HCT116 (cell line): ENCODE measurements around the gene WNK3. TPM values are rescaled to one million over a fixed set of nuclear protein-coding genes. Genes with fewer than 3 reads are reported as not detected.
"Not testable (repeated sequence)": the region's sequence is repeated elsewhere in the genome, so short reads cannot be mapped to it uniquely, and the experiment has no call there.

Experiments
- ATAC-seq: fragments of 200-7000 bp; cut with Tn5 transposase; 2 replicates; pipeline ENCODE4 v1.9.1; 2020; ENCODE audit warnings: mild to moderate bottlenecking, moderate library complexity
- BruUV-seq: library from RNA; stranded (reverse); fragments of 400-500 nt; replicated peaks from 2 replicates; lab custom pipeline; 2021; lab: Mats Ljungman, UMichigan
- CTCF ChIA-PET: fragments of 300-600 bp; sonication (Branson Sonifier 250); formaldehyde crosslinking; loops from one replicate; lab custom pipeline; 2021; ENCODE audit warnings: antibody characterized with exemption; lab: Charles Lee
- POLR2A ChIA-PET: fragments of 300-600, 350-600 bp; sonication (Branson Sonifier 250); formaldehyde crosslinking; loops from one replicate; lab custom pipeline; 2021; ENCODE audit warnings: antibody characterized with exemption; lab: Charles Lee
- RAD21 ChIA-PET, 2 experiments: fragments of 300-600 bp; sonication (Branson Sonifier 250); formaldehyde crosslinking; loops; one replicate each; lab custom pipeline; 2023; ENCODE audit warnings: low total read pairs in 2 of 2; ENCODE audit not compliant: uncharacterized antibody in 2 of 2, unreplicated experiment in 2 of 2, low non-redundant PET in 1 of 2; lab: Charles Lee
- DNase-seq: peaks from one replicate; pipeline ENCODE4 v3.0.0-alpha.2; 2010; ENCODE audit warnings: low read depth, low spot score
- H2AFZ ChIP-seq: fragments of 200-600 bp; shearing (Covaris generic), sonication (generic); 2 replicates; pipeline ENCODE4 v1.6.1; 2017; ENCODE audit warnings: low read depth, mixed run types, mixed read lengths, antibody characterized with exemption, low read length; ENCODE audit not compliant: poor library complexity, severe bottlenecking
- H3K27ac ChIP-seq: 2 replicates; pipeline ENCODE4 v1.5.1; 2012; ENCODE audit warnings: low read depth, low read length
- H3K27me3 ChIP-seq: fragments of 200-600 bp; sonication (generic); 2 replicates; pipeline ENCODE4 v1.6.1; 2016; ENCODE audit warnings: mixed run types, low read length, mixed read lengths; ENCODE audit not compliant: insufficient read depth
- H3K36me3 ChIP-seq, 2 experiments: fragments of 200-500 bp in 1 of 2; fragments of 200-600 bp in 1 of 2; sonication (Bioruptor generic) in 1 of 2; sonication (generic) in 1 of 2; 2 replicates each; pipeline versions ENCODE4 v1.5.1 to v1.6.1; 2014 to 2016; ENCODE audit warnings: low read length in 2 of 2, inconsistent platforms in 1 of 2, mixed read lengths in 1 of 2, mixed run types in 1 of 2; ENCODE audit not compliant: insufficient read depth in 2 of 2, control insufficient read depth in 1 of 2
- H3K4me1 ChIP-seq, 2 experiments: fragments of 200-600 bp in 1 of 2; sonication (generic) in 1 of 2; 2 replicates each; pipeline versions ENCODE4 v1.5.1 to v1.6.1; 2012 to 2017; ENCODE audit warnings: low read length in 2 of 2, inconsistent platforms in 1 of 2, mild to moderate bottlenecking in 1 of 2, mixed read lengths in 1 of 2, mixed run types in 1 of 2, moderate library complexity in 1 of 2; ENCODE audit not compliant: insufficient read depth in 2 of 2, control insufficient read depth in 1 of 2
- H3K4me2 ChIP-seq: fragments of 200-600 bp; sonication (generic); 2 replicates; pipeline ENCODE4 v1.6.1; 2017; ENCODE audit warnings: mixed run types, low read length, mixed read lengths
- H3K4me3 ChIP-seq, 2 experiments: fragments of 200-600 bp in 1 of 2; sonication (generic) in 1 of 2; replicated peaks in 1 of 2; 2 replicates each; pipeline ENCODE4 v1.5.1; 2011 to 2016; ENCODE audit warnings: low read length in 2 of 2, control low read depth in 1 of 2, low read depth in 1 of 2, mild to moderate bottlenecking in 1 of 2, mixed read lengths in 1 of 2, mixed run types in 1 of 2
- H3K79me2 ChIP-seq: fragments of 200-600 bp; sonication (generic); 2 replicates; pipeline ENCODE4 v1.6.1; 2017; ENCODE audit warnings: mild to moderate bottlenecking, mixed run types, low read length, moderate library complexity, mixed read lengths; ENCODE audit not compliant: insufficient read depth
- H3K9ac ChIP-seq: fragments of 200-600 bp; sonication (generic); 2 replicates; pipeline ENCODE4 v1.6.1; 2016; ENCODE audit warnings: low read length, mixed read lengths
- H3K9me2 ChIP-seq: fragments of 200-600 bp; sonication (generic), shearing (Covaris generic); 2 replicates; pipeline ENCODE4 v1.6.1; 2017; ENCODE audit warnings: mixed run types, mild to moderate bottlenecking, moderate library complexity; ENCODE audit not compliant: insufficient read depth
- H3K9me3 ChIP-seq, 2 experiments: fragments of 200-500 bp in 1 of 2; fragments of 200-600 bp in 1 of 2; sonication (Bioruptor generic) in 1 of 2; sonication (generic) in 1 of 2; 2 replicates each; pipeline ENCODE4 v1.6.1; 2014 to 2017; ENCODE audit warnings: low read length in 2 of 2, mixed read lengths in 2 of 2, inconsistent platforms in 1 of 2, low read depth in 1 of 2, mild to moderate bottlenecking in 1 of 2, mixed run types in 1 of 2, moderate library complexity in 1 of 2; ENCODE audit not compliant: control insufficient read depth in 1 of 2, insufficient read depth in 1 of 2
- H4K20me1 ChIP-seq: fragments of 200-600 bp; sonication (generic), shearing (Covaris generic); 2 replicates; pipeline ENCODE4 v1.6.1; 2017; ENCODE audit warnings: mixed run types, mild to moderate bottlenecking, moderate library complexity; ENCODE audit not compliant: insufficient read depth
- ATF3 ChIP-seq: IDR thresholded peaks from 2 replicates; pipeline ENCODE4 v1.6.1; 2012
- CEBPB ChIP-seq: IDR thresholded peaks from 2 replicates; pipeline ENCODE4 v1.6.1; 2012; ENCODE audit warnings: low read depth
- CTCF ChIP-seq, 3 experiments: fragments of 200-600 bp in 1 of 3; sonication (generic) in 1 of 3; IDR thresholded peaks in 2 of 3; conservative IDR thresholded peaks in 1 of 3; 2 replicates each; pipeline ENCODE4 v1.5.1; 2012 to 2017; ENCODE audit warnings: low read depth in 2 of 3, low read length in 2 of 3, antibody characterized with exemption in 1 of 3, borderline replicate concordance in 1 of 3, control low read depth in 1 of 3, mild to moderate bottlenecking in 1 of 3, mixed read lengths in 1 of 3, mixed run types in 1 of 3, moderate library complexity in 1 of 3; ENCODE audit not compliant: insufficient read depth in 1 of 3
- EGR1 ChIP-seq: IDR thresholded peaks from 2 replicates; pipeline ENCODE4 v1.6.1; 2012; ENCODE audit warnings: low read depth
- ELF1 ChIP-seq: IDR thresholded peaks from 2 replicates; pipeline ENCODE4 v1.6.1; 2012; ENCODE audit warnings: low read depth, borderline replicate concordance
- EZH2 ChIP-seq: fragments of 200-600 bp; sonication (generic); IDR thresholded peaks from 2 replicates; pipeline ENCODE4 v1.6.1; 2017; ENCODE audit warnings: antibody characterized with exemption, mixed run types
- FOSL1 ChIP-seq: IDR thresholded peaks from 2 replicates; pipeline ENCODE4 v1.6.1; 2012; ENCODE audit warnings: low read depth
- JUND ChIP-seq: IDR thresholded peaks from 2 replicates; pipeline ENCODE4 v1.6.1; 2012
- MAX ChIP-seq: IDR thresholded peaks from 2 replicates; pipeline ENCODE4 v1.6.1; 2012
- POLR2A ChIP-seq: IDR thresholded peaks from 2 replicates; pipeline ENCODE4 v1.7.0; 2011; ENCODE audit warnings: borderline replicate concordance; ENCODE audit not compliant: insufficient read depth, insufficient read length; ENCODE audit errors: extremely low read depth
- RAD21 ChIP-seq: IDR thresholded peaks from 2 replicates; pipeline ENCODE4 v1.6.1; 2012; ENCODE audit warnings: low read depth, mild to moderate bottlenecking
- SIN3A ChIP-seq: IDR thresholded peaks from 2 replicates; pipeline ENCODE4 v1.6.1; 2012; ENCODE audit warnings: low read depth
- SP1 ChIP-seq: IDR thresholded peaks from 2 replicates; pipeline ENCODE4 v1.6.1; 2012; ENCODE audit warnings: low read depth
- SRF ChIP-seq: IDR thresholded peaks from 2 replicates; pipeline ENCODE4 v1.6.1; 2012; ENCODE audit warnings: low read depth
- ZBTB33 ChIP-seq: IDR thresholded peaks from 2 replicates; pipeline ENCODE4 v1.6.1; 2011; ENCODE audit warnings: mild to moderate bottlenecking, low read length, moderate library complexity; ENCODE audit not compliant: insufficient replicate concordance; ENCODE audit errors: extremely low read depth
- ZFX ChIP-seq: fragments of 450-650 bp; IDR thresholded peaks from 2 replicates; pipeline ENCODE4 v1.6.1; 2017
- ZNF274 ChIP-seq: fragments of 200-500 bp; sonication (Bioruptor generic); IDR thresholded peaks from 2 replicates; pipeline ENCODE4 v1.6.1; 2014; ENCODE audit warnings: mild to moderate bottlenecking, low read depth, low read length, inconsistent platforms
- intact Hi-C: fragments of 100-400 bp; cut with micrococcal nuclease; formaldehyde crosslinking; loops from 2 replicates; pipeline ENCODE4 v1.10.0; 2022
- total RNA-seq: library from RNA; stranded (reverse); gene quantifications from one replicate; pipeline ENCODE4 v1.2.1, GENCODE V29; 2021; ENCODE audit not compliant: unreplicated experiment

The WNK3 gene
- total RNA-seq, 1 experiment from 2014 or later = 0.05 TPM

- H3K4me3 ChIP-seq, H3K4me2 ChIP-seq, BruUV-seq, RAD21 ChIA-PET, POLR2A ChIA-PET, H3K9ac ChIP-seq, H2AFZ ChIP-seq, CTCF ChIA-PET, H3K27me3 ChIP-seq, H3K9me2 ChIP-seq, DNase-seq, H3K36me3 ChIP-seq, H3K9me3 ChIP-seq, intact Hi-C loops, H3K27ac ChIP-seq, ATAC-seq, H3K79me2 ChIP-seq, H4K20me1 ChIP-seq, H3K4me1 ChIP-seq: not testable (repeated sequence)
Measured at GRCh38 chrX:54337383-54337782, 20.5 kb downstream of the WNK3 start.

- Histone ChIP-seq H2AFZ (no peak overlapping the region), H3K9me2 (no peaks in the 10 kb centered on the region), H3K79me2 (no peaks in the 10 kb centered on the region), H3K27me3 (no peaks in the 10 kb centered on the region), H3K4me2 (no peak overlapping the region), H3K4me1 (no peaks in the 10 kb centered on the region), H3K9me3 (no peaks in the 10 kb centered on the region), H4K20me1 (no peaks in the 10 kb centered on the region), H3K4me3 (no peak overlapping the region), H3K36me3 (no peaks in the 10 kb centered on the region), H3K9ac (no peak overlapping the region), H3K27ac (no peak overlapping the region)
- CTCF ChIA-PET = no interaction called here
- POLR2A ChIA-PET = no interaction called here
- ATAC-seq (no peak), DNase-seq (no peak)
- no TSS peak for BruUV-seq
- intact Hi-C loops = no loop called here
- RAD21 ChIA-PET = no interaction called here
- TF ChIP-seq ZNF274 (no peak), EGR1 (no peak), SIN3A (no peak), CEBPB (no peak), CTCF (IDR thresholded peaks at IDR 0.05 in 2 of 3, conservative IDR thresholded peaks at IDR 0.05 in 1 of 3; ENCODE audit: borderline replicate concordance in 1 of 3, insufficient read depth in 1 of 3, low read depth in 2 of 3, low read length in 2 of 3) (no peak), EZH2 (no peak), FOSL1 (no peak), SP1 (no peak), ATF3 (no peak), SRF (no peak), JUND (no peak), RAD21 (no peak), ZBTB33 (no peak), ELF1 (no peak), MAX (no peak), ZFX (no peak), POLR2A (no peak)
Measured at GRCh38 chrX:54325077-54325476, 32.8 kb downstream of the WNK3 start.
